Heart left ventricle (tissue), 16 donors: Measurements from ENCODE around the gene TPR. TPM values are rescaled to one million over a fixed set of nuclear protein-coding genes. Genes with fewer than 3 reads are reported as not detected.
A peak's percentile ranks its signal among the peaks of the same experiment; 100 is the strongest.
"Not testable (repeated sequence)": the region's sequence is repeated elsewhere in the genome, so short reads cannot be mapped to it uniquely, and the experiment has no call there.

Experiments used
- ATAC-seq, 4 donors: fragments of 200-7000 bp; cut with Tn5 transposase; one replicate each; pipeline ENCODE4 v1.9.1; 2020 to 2022; ENCODE audit warnings: moderate library complexity in 4 of 4, mild to moderate bottlenecking in 3 of 4, moderate number of reproducible peaks in 1 of 4
- DNase-seq, 5 donors: peaks; one replicate each; pipeline ENCODE4 v3.0.0-alpha.2; 2020
- H3K27ac ChIP-seq, 12 donors: fragments of 200-600 bp; sonication (generic) in 4 of 12; one replicate each; pipeline versions ENCODE4 v1.5.0 to v1.8.0; 2016 to 2022; ENCODE audit warnings: mild to moderate bottlenecking in 2 of 12
- H3K27me3 ChIP-seq, 9 donors: fragments of 200-600 bp; sonication (generic) in 2 of 9; one replicate each; pipeline versions ENCODE4 v1.5.1 to v1.8.0; 2016 to 2022; ENCODE audit warnings: mild to moderate bottlenecking in 3 of 9
- H3K36me3 ChIP-seq, 9 donors: fragments of 200-600 bp; sonication (generic) in 2 of 9; one replicate each; pipeline versions ENCODE4 v1.5.0 to v1.8.0; 2018 to 2022; ENCODE audit warnings: mild to moderate bottlenecking in 2 of 9
- H3K4me1 ChIP-seq, 12 donors: fragments of 200-600 bp; sonication (generic) in 4 of 12; one replicate each; pipeline versions ENCODE4 v1.5.0 to v1.8.0; 2016 to 2022; ENCODE audit warnings: mild to moderate bottlenecking in 3 of 12
- H3K4me3 ChIP-seq, 12 donors: fragments of 200-600 bp; sonication (generic) in 4 of 12; one replicate each; pipeline versions ENCODE4 v1.5.0 to v1.8.0; 2017 to 2022; ENCODE audit warnings: mild to moderate bottlenecking in 9 of 12, moderate library complexity in 4 of 12
- H3K9me3 ChIP-seq, 12 donors: fragments of 200-600 bp; sonication (generic) in 4 of 12; one replicate each; pipeline versions ENCODE4 v1.5.0 to v1.8.0; 2016 to 2022; ENCODE audit warnings: mild to moderate bottlenecking in 1 of 12
- CTCF ChIP-seq, 12 donors: fragments of 200-600 bp; sonication (generic) in 4 of 12; IDR thresholded peaks; one replicate each; pipeline versions ENCODE4 v1.5.0 to v1.8.0; 2018 to 2022; ENCODE audit warnings: antibody characterized with exemption in 12 of 12, mild to moderate bottlenecking in 5 of 12
- POLR2A ChIP-seq, 2 donors: fragments of 450-650 bp; IDR thresholded peaks; one replicate each; pipeline ENCODE4 v1.6.1; 2017; ENCODE audit warnings: antibody characterized with exemption in 2 of 2, mild to moderate bottlenecking in 2 of 2, moderate library complexity in 2 of 2
- WGBS, 4 donors: extraction: QIAGEN DNeasy Blood & Tissue Kit in 2 of 4; methylation state at CpG; one replicate each; pipeline versions ENCODE4 v1.1.5 to v1.1.7; 2013 to 2018; 5-methylcytosine and 5-hydroxymethylcytosine counted together
- intact Hi-C, 10 donors: fragments of 100-400 bp; cut with DNase I; formaldehyde crosslinking; loops; one replicate each; pipeline versions ENCODE4 v1.11.1 to v1.14.2; 2022
- polyA plus RNA-seq, 2 donors: library from polyadenylated mRNA; stranded (reverse); fragments of 200-250 nt; gene quantifications; one replicate each; pipeline ENCODE4 v1.2.3, GENCODE V29; 2013
- total RNA-seq, 9 donors: library from RNA; depleted of rRNA in 2 of 9; stranded (reverse); fragments of >200 nt in 2 of 9; fragmentation: NEBNext Ultra II Directional in 3 of 9; extraction: Animal tissue kit (Norgen Biotek cat#: 25700) in 3 of 9; gene quantifications; one replicate each; pipeline versions ENCODE4 v1.1.0 to v1.2.4, GENCODE V29; 2016 to 2023
- donor health status: ischemic (EF 13 %, LVEDD 7.1; RV severe dilation, severe dysfunction).
- donor health status: healthy with polysubstance abuse.
- donor health status: DM: no; HTN: yes; CAD: no.
- donor health status: DM: no; HTN: no; CAD: no.
- donor health status: ischemic (EF 25% LVEDD 6.9; RV normal size, moderate dysfunction).
- donor health status: ischemic (EF 25% LVEDD 5.7; RV mildly dilated, moderate dysfunction).
- donor health status: healthy.
- donor health status: DM: yes; HTN: yes; CAD: no.
- donor health status: ischemic (EF 35%, LVEDD 5.7; RV mildly dilated, moderate dysfunction).
- donor health status: nonischemic (EF 11% LVEDD 7.7; RV severe dilation, severe dysfunction).
- donor health status: DM: yes; HTN: yes; CAD: no.
- donor health status: PGD.
- donor health status: ischemic (EF 29% LVEDD 5.4; RV normal size, mild dysfunction).
- donor health status: nonischemic (EF 23%, LVEDD 6.1; RV moderate dilation, normal function).

TPR gene
- total and polyA plus RNA-seq, 11 donors, result 11.0 to 90.8 (median 54.3) TPM

DNA sequence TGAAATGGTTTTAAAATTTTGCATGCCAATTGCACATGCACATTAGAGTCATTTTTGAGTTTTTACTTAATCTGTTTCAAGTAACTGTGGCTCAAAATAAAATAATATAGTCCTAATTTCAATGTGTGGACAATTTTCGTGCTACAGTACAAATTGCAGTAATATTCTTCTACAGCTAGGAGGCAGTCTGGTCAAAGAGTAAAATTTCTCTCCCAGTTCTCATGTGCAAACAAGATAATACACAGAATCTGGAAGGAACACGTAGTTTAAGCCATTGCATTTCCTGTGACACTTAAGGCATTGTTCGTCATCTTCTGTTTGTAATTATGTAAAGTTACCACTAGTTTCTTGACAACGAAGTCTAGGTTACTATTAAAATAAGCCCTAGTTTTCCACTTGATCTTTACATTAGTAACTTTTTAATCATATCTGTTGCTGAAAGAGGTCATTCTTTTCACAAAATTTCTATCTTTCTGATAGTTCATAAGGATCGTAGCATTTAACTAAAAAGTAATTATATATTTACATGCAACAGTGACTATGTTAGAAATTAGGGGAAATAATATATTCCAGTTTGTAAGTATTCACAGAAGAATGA, 29.5 kb upstream of the TPR start:
- H3K27me3 ChIP-seq, result no peaks in the 10 kb centered on the region
- H3K27ac ChIP-seq, result no peak overlapping the region
- no peak for TF ChIP-seq POLR2A (IDR thresholded peaks at IDR 0.05)
- TF ChIP-seq CTCF (IDR thresholded peaks at IDR 0.05), result peak; percentile 45 to 76 (median 63)
- H3K4me3 ChIP-seq, result no peak overlapping the region
- DNase-seq, result no peak
- ATAC-seq, result peak in 1 of 4 donors; percentile 31
- peaks cover 0 to 7% (median 0%) of the 10 kb centered on the region in 12 donors for H3K4me1 ChIP-seq
- H3K36me3 ChIP-seq, result peaks cover 0 to 96% (median 71%) of the 10 kb centered on the region in 9 donors
- no peaks in the 10 kb centered on the region for H3K9me3 ChIP-seq
- intact Hi-C loops, result loop anchor here in 7 of 10 donors (2.0 to 10.0 kb wide), 3 partner anchors 70 to 582 kb away; no protein-coding TSS in a partner anchor
- WGBS, 4 donors, result 51 to 60% (median 55%) methylated on average over 5 of the region's 5 CpGs

GRCh38 chr1:186403632-186404031, 28.6 kb upstream of the TPR start:
- TF ChIP-seq CTCF (IDR thresholded peaks at IDR 0.05) (no peak), POLR2A (IDR thresholded peaks at IDR 0.05) (no peak)
- no peak for ATAC-seq
- intact Hi-C loops, result loop anchor here in 7 of 10 donors (2.0 to 10.0 kb wide), 3 partner anchors 69 to 583 kb away; no protein-coding TSS in a partner anchor
- no peak overlapping the region for H3K4me3 ChIP-seq
- peaks cover 0 to 7% (median 0%) of the 10 kb centered on the region in 12 donors for H3K4me1 ChIP-seq
- H3K27ac ChIP-seq, result no peak overlapping the region
- H3K27me3 ChIP-seq, result no peaks in the 10 kb centered on the region
- no peak for DNase-seq
- no peaks in the 10 kb centered on the region for H3K9me3 ChIP-seq
- peaks cover 0 to 96% (median 71%) of the 10 kb centered on the region in 9 donors for H3K36me3 ChIP-seq

DNA sequence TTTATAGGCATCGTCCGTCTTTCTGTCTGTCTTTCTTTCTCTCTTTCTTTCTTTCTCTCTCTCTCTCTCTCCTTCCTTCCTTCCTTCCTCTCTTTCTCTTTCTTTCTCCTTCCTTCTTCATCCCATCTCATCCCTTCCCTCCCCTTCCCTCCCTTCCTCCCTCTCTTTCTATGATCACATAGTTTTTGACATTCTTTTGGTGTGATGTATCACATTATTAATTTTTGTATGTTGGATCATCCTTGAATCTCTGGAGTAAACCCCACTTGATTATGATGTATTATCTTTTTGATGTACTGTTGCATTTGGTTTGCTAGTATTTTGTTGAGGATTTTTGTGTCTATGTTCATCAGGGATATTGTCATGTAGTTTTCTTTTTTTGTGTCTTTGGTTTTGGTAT, 26.4 kb upstream of the TPR start:
- intact Hi-C loops, result loop anchor here in 6 of 10 donors (10.0 kb wide), 2 partner anchors 67 to 583 kb away; no protein-coding TSS in a partner anchor
- not testable (repeated sequence) for H3K27me3 ChIP-seq, H3K4me1 ChIP-seq, H3K27ac ChIP-seq, H3K9me3 ChIP-seq, H3K4me3 ChIP-seq, DNase-seq, ATAC-seq
- 81 to 92% (median 87%) methylated on average over 2 of the region's 2 CpGs for WGBS, 4 donors
- peaks cover 0 to 96% (median 74%) of the 10 kb centered on the region in 9 donors for H3K36me3 ChIP-seq

DNA sequence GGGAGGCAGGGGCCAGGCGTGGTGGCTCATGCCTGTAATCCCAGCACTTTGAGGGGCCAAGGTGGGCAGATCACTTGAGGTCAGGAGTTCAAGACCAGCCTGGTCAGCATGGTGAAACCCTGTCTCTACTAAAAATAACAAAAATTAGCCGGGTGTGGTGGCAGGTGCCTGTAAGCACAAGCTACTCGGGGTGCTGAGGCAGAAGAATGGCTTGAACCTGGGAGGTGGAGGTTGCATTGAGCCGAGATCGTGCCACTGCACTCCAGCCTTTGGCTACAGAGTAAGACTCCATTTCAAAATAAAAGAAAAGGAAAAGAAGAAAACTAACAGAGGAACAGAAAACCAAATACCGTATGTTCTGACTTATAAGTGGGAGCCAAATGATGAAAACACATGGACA, 17.7 kb upstream of the TPR start:
- 86 to 95% (median 93%) methylated on average over 6 of the region's 6 CpGs for WGBS, 4 donors
- H3K36me3 ChIP-seq, result peaks cover 3 to 100% (median 98%) of the 10 kb centered on the region in 9 donors
- H3K27ac ChIP-seq, H3K27me3 ChIP-seq, H3K4me3 ChIP-seq, H3K4me1 ChIP-seq, H3K9me3 ChIP-seq, intact Hi-C loops, ATAC-seq, DNase-seq: not testable (repeated sequence)

DNA sequence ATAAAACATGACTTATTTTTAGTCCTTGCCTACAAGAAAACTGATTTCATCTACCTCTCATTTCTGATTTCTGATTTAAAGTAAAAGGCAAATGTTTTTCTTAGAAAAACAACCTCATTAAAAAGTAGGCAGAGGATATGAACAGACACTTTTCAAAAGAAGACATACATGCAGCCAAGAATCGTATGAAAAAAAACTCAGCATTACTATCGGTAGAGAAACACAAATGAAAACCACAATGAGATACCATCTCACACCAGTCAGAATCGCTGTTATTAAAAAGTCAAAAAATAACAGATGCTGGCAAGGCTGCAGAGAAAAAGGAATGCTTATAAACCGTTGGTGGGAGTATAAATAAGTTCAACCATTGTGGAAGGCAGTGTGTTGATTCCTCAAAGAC, 16.8 kb upstream of the TPR start:
- Histone ChIP-seq H3K27me3 (no peaks in the 10 kb centered on the region), H3K4me1 (no peaks in the 10 kb centered on the region), H3K27ac (no peak overlapping the region), H3K9me3 (no peaks in the 10 kb centered on the region), H3K36me3 (peaks cover 3 to 100% (median 98%) of the 10 kb centered on the region in 9 donors), H3K4me3 (no peak overlapping the region)
- no peak for TF ChIP-seq POLR2A (IDR thresholded peaks at IDR 0.05)
- TF ChIP-seq CTCF (IDR thresholded peaks at IDR 0.05), result no peak
- 90 to 95% (median 92%) methylated on average over 4 of the region's 4 CpGs for WGBS, 4 donors
- ATAC-seq (no peak), DNase-seq (no peak)
- intact Hi-C loops, result no loop called here
